RWPE1 (cell line): ENCODE measurements around the gene KLF13.

ENCODE experiments used
- CTCF ChIA-PET: fragments of 350-600 bp; sonication (Branson Sonifier 250); formaldehyde crosslinking; extraction: SDS; loops from one replicate; lab custom pipeline; 2021; lab: Yijun Ruan, JAX
- POLR2A ChIA-PET: fragments of 400-600 bp; formaldehyde crosslinking; extraction: SDS; loops from one replicate; lab custom pipeline; 2020; ENCODE audit warnings: antibody characterized with exemption; ENCODE audit not compliant: low non-redundant PET; lab: Yijun Ruan, JAX
- DNase-seq: peaks from one replicate; pipeline ENCODE4 v3.0.0; 2012; ENCODE audit warnings: low spot score
- H3K27ac ChIP-seq: fragments of 450-650 bp; 2 replicates; pipeline ENCODE4 v1.5.1; 2017
- CTCF ChIP-seq: fragments of 450-650 bp; conservative IDR thresholded peaks from 2 replicates; pipeline ENCODE4 v1.5.1; 2017; ENCODE audit warnings: low read depth, mild to moderate bottlenecking

Gene KLF13

DNA sequence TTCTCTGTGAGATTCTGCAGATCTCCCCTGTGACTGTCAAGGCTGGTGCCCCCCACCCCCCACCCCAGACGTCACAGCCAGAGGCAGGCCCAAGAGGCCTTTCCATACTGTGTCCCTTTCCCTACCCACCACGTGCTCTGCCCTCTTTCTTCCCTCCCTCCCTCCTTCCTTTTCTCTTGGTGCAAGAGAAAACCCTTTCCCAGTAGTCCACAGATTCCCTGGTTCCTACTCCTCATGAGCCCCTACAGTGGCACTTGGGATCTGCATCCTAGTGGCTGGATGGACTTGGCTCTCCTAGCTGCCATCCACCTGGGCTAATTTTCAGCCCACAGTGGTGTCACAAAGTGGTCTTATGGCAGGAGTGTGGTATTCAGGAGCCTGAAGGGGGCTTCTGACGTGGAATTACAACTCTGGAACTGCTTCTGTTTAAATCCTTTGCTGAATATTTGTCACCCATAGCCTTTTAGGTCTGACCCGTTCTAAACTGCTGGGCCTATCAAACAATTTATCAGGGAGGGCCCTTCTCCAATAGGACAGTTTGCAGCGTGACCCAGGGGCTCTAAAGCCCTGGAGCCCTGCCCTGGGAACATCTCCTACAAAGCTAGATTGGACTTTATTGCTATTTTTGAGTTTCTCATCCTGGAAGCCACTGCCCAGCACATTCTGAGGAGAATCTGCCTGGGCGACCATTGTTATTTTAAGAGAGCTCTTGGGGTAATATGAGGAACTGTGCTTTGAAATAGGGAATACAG is 35.3 kb downstream of the KLF13 start:
- ChIA-PET CTCF (interaction anchor here (0.6 kb wide), 2 partner anchors 207 to 232 kb away, joined by 4 to 5 read pairs; no protein-coding TSS in a partner anchor), POLR2A (no interaction called here)
- H3K27ac ChIP-seq, result peak overlapping the region; percentile 81
- TF ChIP-seq CTCF, result no peak
- DNase-seq, result no peak

- TF ChIP-seq CTCF, result no peak
- CTCF ChIA-PET, result interaction anchor here (0.6 kb wide), 1 partner anchor 79 kb away, joined by 4 read pairs; no protein-coding TSS in a partner anchor
- DNase-seq, result no peak
- no peak overlapping the region for H3K27ac ChIP-seq
- POLR2A ChIA-PET, result interaction anchor here (0.7 kb wide), 1 partner anchor 56 kb away, joined by 3 read pairs; no protein-coding TSS in a partner anchor
Observed at GRCh38 chr15:31362886-31363285, 36.3 kb downstream of the KLF13 start.

GRCh38 chr15:31364301-31365031 is 37.8 kb downstream of the KLF13 start:
- TF ChIP-seq CTCF, result no peak
- peak; percentile 66 for DNase-seq
- ChIA-PET POLR2A (interaction anchor here (2.4 kb wide), 1 partner anchor 38 kb away, joined by 6 read pairs; the partner anchor contains the start of gene KLF13), CTCF (interaction anchor here (0.6 to 1.0 kb wide), 4 partner anchors 22 to 166 kb away, joined by 3 to 5 read pairs (median 4); no protein-coding TSS in a partner anchor)
- peak overlapping the region; percentile 96 for H3K27ac ChIP-seq

GRCh38 chr15:31365032-31365654 is 38.5 kb downstream of the KLF13 start:
- CTCF ChIA-PET, result interaction anchor here (0.6 to 1.3 kb wide), 8 partner anchors 10 to 167 kb away, joined by 3 to 5 read pairs (median 3); no protein-coding TSS in a partner anchor
- no peak for DNase-seq
- POLR2A ChIA-PET, result interaction anchor here (2.4 kb wide), 1 partner anchor 39 kb away, joined by 6 read pairs; the partner anchor contains the start of gene KLF13
- TF ChIP-seq CTCF, result no peak
- H3K27ac ChIP-seq, result peak overlapping the region; percentile 96

- TF ChIP-seq CTCF, result peak; percentile 67
- H3K27ac ChIP-seq, result peak overlapping the region; percentile 96
- DNase-seq, result peak; percentile 70
- CTCF ChIA-PET, result interaction anchor here (0.6 to 1.3 kb wide), 11 partner anchors 10 to 123 kb away, joined by 3 to 6 read pairs (median 3); no protein-coding TSS in a partner anchor
- POLR2A ChIA-PET, result interaction anchor here (2.4 kb wide), 1 partner anchor 39 kb away, joined by 6 read pairs; the partner anchor contains the start of gene KLF13
Observed at GRCh38 chr15:31365655-31366127, 39.1 kb downstream of the KLF13 start.
